Activated CD4-positive, alpha-beta T cell treated with anti-CD3 and anti-CD28 coated beads, Interleukin-2, Interleukin-6, amounts not matched to agents 100 ng/mL and 50 ng/mL, durations not matched to agents 16 hours and 8 hours (primary cell): Measurements from ENCODE around the gene BTN1A1.
"Not testable (repeated sequence)": the region's sequence is repeated elsewhere in the genome, so short reads cannot be mapped to it uniquely, and the experiment has no call there.

Experiments used
- DNase-seq: peaks from one replicate; pipeline ENCODE4 v3.0.0-alpha.2; 2020

BTN1A1 gene

GRCh38 chr6:26519359-26519758 lies 19.3 kb downstream of the BTN1A1 start:
- no peak for DNase-seq

- no peak for DNase-seq
Observed at GRCh38 chr6:26520237-26520849, 20.2 kb downstream of the BTN1A1 start.

- peak; percentile 86 for DNase-seq
Observed at GRCh38 chr6:26520850-26521599, 20.9 kb downstream of the BTN1A1 start.

- peak; percentile 88 for DNase-seq
Observed at GRCh38 chr6:26521600-26522391, 21.7 kb downstream of the BTN1A1 start.

- DNase-seq: peak; percentile 39
Observed at GRCh38 chr6:26522486-26523228, 22.6 kb downstream of the BTN1A1 start.

GRCh38 chr6:26524314-26524713 lies 24.2 kb downstream of the BTN1A1 start:
- DNase-seq: not testable (repeated sequence)

- DNase-seq: no peak
Observed at GRCh38 chr6:26524722-26525370, 24.7 kb downstream of the BTN1A1 start.

GRCh38 chr6:26525838-26526237 lies 25.7 kb downstream of the BTN1A1 start:
- DNase-seq: no peak

- DNase-seq: no peak
Observed at GRCh38 chr6:26526928-26527327, 26.8 kb downstream of the BTN1A1 start.

- no peak for DNase-seq
Observed at GRCh38 chr6:26530203-26530602, 30.1 kb downstream of the BTN1A1 start.

GRCh38 chr6:26531897-26532296 lies 31.8 kb downstream of the BTN1A1 start:
- no peak for DNase-seq

- DNase-seq: peak; percentile 96
Observed at GRCh38 chr6:26532699-26533531, 32.8 kb downstream of the BTN1A1 start.

GRCh38 chr6:26533532-26533931 lies 33.4 kb downstream of the BTN1A1 start:
- no peak for DNase-seq

GRCh38 chr6:26534681-26535465 lies 34.8 kb downstream of the BTN1A1 start:
- no peak for DNase-seq

- peak; percentile 70 for DNase-seq
Observed at GRCh38 chr6:26536571-26537159, 36.6 kb downstream of the BTN1A1 start.

GRCh38 chr6:26537160-26537845 lies 37.2 kb downstream of the BTN1A1 start:
- peak; percentile 95 for DNase-seq

GRCh38 chr6:26537846-26538571 lies 37.9 kb downstream of the BTN1A1 start, which contains the start of gene HMGN4:
Gene HMGN4 (plus strand): TSS chr6:26538366. CDS start chr6:26545207, 6,841 bp downstream.
- DNase-seq: peak; percentile 91

- no peak for DNase-seq
Observed at GRCh38 chr6:26538572-26538902, 38.4 kb downstream of the BTN1A1 start.

- no peak for DNase-seq
Observed at GRCh38 chr6:26539071-26539615, 39.0 kb downstream of the BTN1A1 start.
